Keratinocyte (primary cell): ENCODE measurements around the gene BLCAP.

ENCODE experiments used
- CTCF ChIP-seq, 3 experiments: IDR thresholded peaks in 1 of 3; conservative IDR thresholded peaks in 1 of 3; optimal IDR thresholded peaks in 1 of 3; 2 replicates in 2 of 3; 3 replicates in 1 of 3; pipeline versions ENCODE3 to v1.5.1; 2011; ENCODE audit warnings: low read length in 3 of 3, mild to moderate bottlenecking in 3 of 3, moderate library complexity in 2 of 3, control low read depth in 1 of 3, inconsistent platforms in 1 of 3; ENCODE audit not compliant: insufficient read depth in 2 of 3; ENCODE audit errors: extremely low read depth in 1 of 3
- EZH2 ChIP-seq: IDR thresholded peaks from one replicate; pipeline ENCODE4 v1.6.1; 2012; ENCODE audit warnings: inconsistent platforms, mild to moderate bottlenecking, low read length, moderate library complexity

- no peak for TF ChIP-seq CTCF (optimal IDR thresholded peaks at IDR 0.05 in 1 of 3, IDR thresholded peaks at IDR 0.05 in 1 of 3, conservative IDR thresholded peaks at IDR 0.05 in 1 of 3; ENCODE audit: extremely low read depth in 1 of 3, insufficient read depth in 2 of 3, low read length in 3 of 3)
- TF ChIP-seq EZH2, result no peak
Observed at GRCh38 chr20:37575884-37576283, 48.2 kb upstream of the BLCAP start.
